GM23338 (cell line): ENCODE results near the gene TM9SF4. TPM values are rescaled to one million over a fixed set of nuclear protein-coding genes. Genes with fewer than 3 reads are reported as not detected.

Source experiments
- ATAC-seq: fragments of 200-7000 bp; cut with Tn5 transposase; 3 replicates; pipeline ENCODE4 v1.9.1; 2020
- DNase-seq: peaks from one replicate; pipeline ENCODE4 v3.0.0-alpha.2; 2015; ENCODE audit warnings: low spot score
- H2AFZ ChIP-seq: fragments of 200-600 bp; sonication (generic); 2 replicates; pipeline ENCODE4 v1.8.0; 2016; ENCODE audit warnings: antibody characterized with exemption, mild to moderate bottlenecking, moderate library complexity
- H3F3A ChIP-seq: fragments of 200-600 bp; sonication (generic); replicated peaks from 2 replicates; pipeline ENCODE4 v1.8.0; 2017; ENCODE audit warnings: antibody characterized with exemption, mixed run types, low read depth
- H3K27ac ChIP-seq: fragments of 200-600 bp; sonication (generic); 2 replicates; pipeline ENCODE4 v1.6.1; 2016; ENCODE audit warnings: low read depth
- H3K27me3 ChIP-seq: fragments of 200-600 bp; sonication (generic); 2 replicates; pipeline ENCODE4 v1.8.0; 2016; ENCODE audit warnings: mild to moderate bottlenecking, mixed run types, moderate library complexity; ENCODE audit not compliant: insufficient read depth
- H3K36me3 ChIP-seq: fragments of 200-600 bp; sonication (generic); 2 replicates; pipeline ENCODE4 v1.8.0; 2016; ENCODE audit warnings: mild to moderate bottlenecking; ENCODE audit not compliant: insufficient read depth
- H3K4me1 ChIP-seq: fragments of 200-600 bp; sonication (generic); 2 replicates; pipeline ENCODE4 v1.8.0; 2016; ENCODE audit warnings: mild to moderate bottlenecking, moderate library complexity; ENCODE audit not compliant: insufficient read depth
- H3K4me2 ChIP-seq: fragments of 200-600 bp; sonication (generic); 2 replicates; pipeline ENCODE4 v1.7.1; 2017; ENCODE audit warnings: mixed run types
- H3K4me3 ChIP-seq: fragments of 200-600 bp; sonication (generic); 2 replicates; pipeline ENCODE4 v1.6.1; 2016; ENCODE audit warnings: mixed run types
- H3K79me2 ChIP-seq: fragments of 200-600 bp; sonication (generic); replicated peaks from 2 replicates; pipeline ENCODE4 v1.8.0; 2017; ENCODE audit warnings: mild to moderate bottlenecking; ENCODE audit not compliant: insufficient read depth
- H3K9me2 ChIP-seq: fragments of 200-600 bp; sonication (generic); 2 replicates; pipeline ENCODE4 v1.8.0; 2017; ENCODE audit not compliant: insufficient read depth
- H4K20me1 ChIP-seq: fragments of 200-600 bp; sonication (generic); replicated peaks from 2 replicates; pipeline ENCODE4 v1.8.0; 2017; ENCODE audit warnings: mild to moderate bottlenecking; ENCODE audit not compliant: insufficient read depth
- H3K27ac Mint-ChIP-seq: 2 replicates; pipeline ENCODE4 v1.8.0; 2020; ENCODE audit warnings: inconsistent platforms, mild to moderate bottlenecking, moderate library complexity, mixed read lengths
- H3K27me3 Mint-ChIP-seq: 3 replicates; pipeline ENCODE4 v1.8.0; 2022; ENCODE audit warnings: low read depth, mild to moderate bottlenecking, moderate library complexity, mixed read lengths, inconsistent platforms; ENCODE audit not compliant: insufficient read depth, poor library complexity
- H3K36me3 Mint-ChIP-seq: 3 replicates; pipeline ENCODE4 v1.8.0; 2021; ENCODE audit warnings: low read depth, mild to moderate bottlenecking, inconsistent platforms, moderate library complexity, mixed read lengths
- H3K4me1 Mint-ChIP-seq: 3 replicates; pipeline ENCODE4 v1.8.0; 2020; ENCODE audit warnings: mild to moderate bottlenecking, inconsistent platforms, mixed read lengths
- H3K4me3 Mint-ChIP-seq: 3 replicates; pipeline ENCODE4 v1.8.0; 2021; ENCODE audit warnings: moderate library complexity, mild to moderate bottlenecking, inconsistent platforms, mixed read lengths
- H3K9me3 Mint-ChIP-seq: 3 replicates; pipeline ENCODE4 v1.8.0; 2020; ENCODE audit warnings: moderate library complexity, mild to moderate bottlenecking, inconsistent platforms, mixed read lengths
- ETS1 ChIP-seq: IDR thresholded peaks from 2 replicates; pipeline ENCODE4 v1.6.1; 2016; ENCODE audit warnings: antibody characterized with exemption
- EZH2phosphoT487 ChIP-seq: fragments of 200-600 bp; sonication (generic); IDR thresholded peaks from one replicate; pipeline ENCODE4 v1.8.1; 2018; ENCODE audit warnings: antibody characterized with exemption; ENCODE audit not compliant: unreplicated experiment
- JUNB ChIP-seq: IDR thresholded peaks from one replicate; pipeline ENCODE4 v1.6.1; 2016; ENCODE audit warnings: antibody characterized with exemption; ENCODE audit not compliant: unreplicated experiment
- NANOG ChIP-seq: IDR thresholded peaks from 2 replicates; pipeline ENCODE4 v1.6.1; 2016; ENCODE audit warnings: antibody characterized with exemption, borderline replicate concordance
- REST ChIP-seq: IDR thresholded peaks from one replicate; pipeline ENCODE4 v1.6.1; 2018; ENCODE audit warnings: antibody characterized with exemption; ENCODE audit not compliant: unreplicated experiment
- STAT1 ChIP-seq: IDR thresholded peaks from one replicate; pipeline ENCODE4 v1.6.1; 2016; ENCODE audit warnings: antibody characterized with exemption; ENCODE audit not compliant: unreplicated experiment
- ZNF462 ChIP-seq: fragments of 250-450 bp; sonication (Bioruptor Pico); IDR thresholded peaks from 2 replicates; pipeline ENCODE4 v1.5.0; 2020; ENCODE audit warnings: mild to moderate bottlenecking, moderate library complexity
- polyA plus RNA-seq: library from polyadenylated mRNA; unstranded; fragments of >200 nt; fragmentation: Nextera tagmentation; extraction: Ambion mirVana; gene quantifications from 2 replicates; pipeline ENCODE4 v1.2.1, GENCODE V29; 2016
- total RNA-seq: library from RNA; depleted of rRNA; stranded (reverse); fragments of >200 nt; shearing (Covaris generic); gene quantifications from 2 replicates; pipeline ENCODE4 v1.2.3, GENCODE V29; 2014

TM9SF4 gene
- total and polyA plus RNA-seq, 2 experiments from 2014 or later: 20.4 to 52.6 TPM

- no peak overlapping the region for H3K4me3 Mint-ChIP-seq
- H3K36me3 ChIP-seq: peaks cover 67% of the 10 kb centered on the region
- H3K4me3 ChIP-seq: no peak overlapping the region
- no peaks in the 10 kb centered on the region for H3K27me3 ChIP-seq
- H3K4me2 ChIP-seq: no peak overlapping the region
- DNase-seq: no peak
- H3F3A ChIP-seq: peaks cover 30% of the 10 kb centered on the region
- peaks cover 55% of the 10 kb centered on the region for H3K36me3 Mint-ChIP-seq
- no peaks in the 10 kb centered on the region; the same call in 2 of the 3 replicates for H3K4me1 Mint-ChIP-seq
- TF ChIP-seq REST: no peak
- H3K9me2 ChIP-seq: no peaks in the 10 kb centered on the region
- H2AFZ ChIP-seq: no peak overlapping the region
- H3K79me2 ChIP-seq: peaks cover 30% of the 10 kb centered on the region
- no peaks in the 10 kb centered on the region for H3K27me3 Mint-ChIP-seq
- H3K27ac ChIP-seq: no peak overlapping the region
- no peak overlapping the region for H3K27ac Mint-ChIP-seq
- peaks cover 33% of the 10 kb centered on the region for H4K20me1 ChIP-seq
- ATAC-seq: no peak
- no peaks in the 10 kb centered on the region for H3K4me1 ChIP-seq
- no peaks in the 10 kb centered on the region for H3K9me3 Mint-ChIP-seq
Measured at GRCh38 chr20:32213870-32214269, 104.4 kb downstream of the TM9SF4 start.

GRCh38 chr20:32215147-32215546, 105.6 kb downstream of the TM9SF4 start:
- H3K9me2 ChIP-seq: no peaks in the 10 kb centered on the region
- ATAC-seq (no peak), DNase-seq (no peak)
- Mint-ChIP-seq H3K9me3 (no peaks in the 10 kb centered on the region), H3K27ac (no peak overlapping the region), H3K36me3 (peaks cover 62% of the 10 kb centered on the region), H3K4me1 (no peaks in the 10 kb centered on the region), H3K4me3 (no peak overlapping the region), H3K27me3 (no peaks in the 10 kb centered on the region)
- peaks cover 68% of the 10 kb centered on the region for H3K36me3 ChIP-seq
- peaks cover 18% of the 10 kb centered on the region for H3K79me2 ChIP-seq
- H3K4me3 ChIP-seq: no peak overlapping the region
- H3K27me3 ChIP-seq: no peaks in the 10 kb centered on the region
- no peaks in the 10 kb centered on the region for H3K4me1 ChIP-seq
- H2AFZ ChIP-seq: no peak overlapping the region
- no peak overlapping the region for H3K4me2 ChIP-seq
- H3K27ac ChIP-seq: no peak overlapping the region
- H4K20me1 ChIP-seq: peaks cover 37% of the 10 kb centered on the region
- no peak for TF ChIP-seq EZH2phosphoT487
- TF ChIP-seq ETS1: no peak
- TF ChIP-seq JUNB: no peak
- peaks cover 22% of the 10 kb centered on the region for H3F3A ChIP-seq

GRCh38 chr20:32215729-32216128, 106.2 kb downstream of the TM9SF4 start:
- no peak overlapping the region for H2AFZ ChIP-seq
- peaks cover 60% of the 10 kb centered on the region for H3K36me3 Mint-ChIP-seq
- peaks cover 19% of the 10 kb centered on the region for H3F3A ChIP-seq
- no peak overlapping the region for H3K4me3 Mint-ChIP-seq
- H3K27me3 ChIP-seq: no peaks in the 10 kb centered on the region
- no peaks in the 10 kb centered on the region for H3K9me3 Mint-ChIP-seq
- H3K27me3 Mint-ChIP-seq: no peaks in the 10 kb centered on the region
- peaks cover 63% of the 10 kb centered on the region for H3K36me3 ChIP-seq
- H3K4me3 ChIP-seq: no peak overlapping the region
- H3K4me1 Mint-ChIP-seq: no peaks in the 10 kb centered on the region
- no peaks in the 10 kb centered on the region for H3K4me1 ChIP-seq
- no peaks in the 10 kb centered on the region for H3K9me2 ChIP-seq
- H4K20me1 ChIP-seq: peaks cover 41% of the 10 kb centered on the region
- H3K4me2 ChIP-seq: no peak overlapping the region
- H3K27ac Mint-ChIP-seq: no peak overlapping the region
- H3K27ac ChIP-seq: no peak overlapping the region
- ATAC-seq: no peak
- DNase-seq: no peak
- peaks cover 13% of the 10 kb centered on the region for H3K79me2 ChIP-seq
- TF ChIP-seq STAT1 (no peak), ZNF462 (CRISPR knock-in tag) (no peak), NANOG (no peak)
